ENCODE data around the gene FREM2. TPM values are rescaled to one million over a fixed set of nuclear protein-coding genes. Genes with fewer than 3 reads are reported as not detected.

Gene FREM2
- total RNA-seq, 1 donor from 2014 or later, result 0.54 TPM

DNA sequence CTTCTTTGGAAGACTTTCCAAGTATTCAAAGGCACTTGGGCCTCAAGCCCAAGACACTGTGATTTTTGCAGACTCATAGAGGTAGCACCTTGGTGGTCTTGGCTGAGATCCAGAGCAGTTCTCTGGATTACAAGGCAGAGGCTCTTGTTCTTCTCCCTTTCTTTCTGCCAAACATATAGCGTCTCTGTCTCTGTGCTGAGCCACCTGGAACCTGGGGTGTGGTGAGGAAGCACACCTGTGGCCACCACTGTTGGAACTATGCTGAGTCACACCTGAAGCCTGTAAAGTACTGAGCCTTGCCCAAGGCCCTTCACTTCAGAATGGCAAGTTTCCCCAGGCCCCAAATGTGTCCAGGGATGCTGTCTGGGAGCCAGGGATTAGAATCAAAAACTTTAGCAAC, 127.5 kb downstream of the FREM2 start:
- Mint-ChIP-seq H3K27ac (ENCODE audit: unreplicated experiment) (no peak overlapping the region), H3K9me3 (ENCODE audit: unreplicated experiment) (no peaks in the 10 kb centered on the region), H3K4me1 (ENCODE audit: low read depth, unreplicated experiment) (no peaks in the 10 kb centered on the region), H3K27me3 (ENCODE audit: unreplicated experiment) (no peaks in the 10 kb centered on the region), H3K36me3 (ENCODE audit: unreplicated experiment) (peaks cover 11% of the 10 kb centered on the region), H3K4me3 (ENCODE audit: unreplicated experiment) (no peak overlapping the region)
- no peak for DNase-seq
- TF ChIP-seq, protein P1, sequence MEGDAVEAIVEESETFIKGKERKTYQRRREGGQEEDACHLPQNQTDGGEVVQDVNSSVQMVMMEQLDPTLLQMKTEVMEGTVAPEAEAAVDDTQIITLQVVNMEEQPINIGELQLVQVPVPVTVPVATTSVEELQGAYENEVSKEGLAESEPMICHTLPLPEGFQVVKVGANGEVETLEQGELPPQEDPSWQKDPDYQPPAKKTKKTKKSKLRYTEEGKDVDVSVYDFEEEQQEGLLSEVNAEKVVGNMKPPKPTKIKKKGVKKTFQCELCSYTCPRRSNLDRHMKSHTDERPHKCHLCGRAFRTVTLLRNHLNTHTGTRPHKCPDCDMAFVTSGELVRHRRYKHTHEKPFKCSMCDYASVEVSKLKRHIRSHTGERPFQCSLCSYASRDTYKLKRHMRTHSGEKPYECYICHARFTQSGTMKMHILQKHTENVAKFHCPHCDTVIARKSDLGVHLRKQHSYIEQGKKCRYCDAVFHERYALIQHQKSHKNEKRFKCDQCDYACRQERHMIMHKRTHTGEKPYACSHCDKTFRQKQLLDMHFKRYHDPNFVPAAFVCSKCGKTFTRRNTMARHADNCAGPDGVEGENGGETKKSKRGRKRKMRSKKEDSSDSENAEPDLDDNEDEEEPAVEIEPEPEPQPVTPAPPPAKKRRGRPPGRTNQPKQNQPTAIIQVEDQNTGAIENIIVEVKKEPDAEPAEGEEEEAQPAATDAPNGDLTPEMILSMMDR (IDR thresholded peaks at IDR 0.05; ENCODE audit: partially characterized antibody, unreplicated experiment), result no peak

DNA sequence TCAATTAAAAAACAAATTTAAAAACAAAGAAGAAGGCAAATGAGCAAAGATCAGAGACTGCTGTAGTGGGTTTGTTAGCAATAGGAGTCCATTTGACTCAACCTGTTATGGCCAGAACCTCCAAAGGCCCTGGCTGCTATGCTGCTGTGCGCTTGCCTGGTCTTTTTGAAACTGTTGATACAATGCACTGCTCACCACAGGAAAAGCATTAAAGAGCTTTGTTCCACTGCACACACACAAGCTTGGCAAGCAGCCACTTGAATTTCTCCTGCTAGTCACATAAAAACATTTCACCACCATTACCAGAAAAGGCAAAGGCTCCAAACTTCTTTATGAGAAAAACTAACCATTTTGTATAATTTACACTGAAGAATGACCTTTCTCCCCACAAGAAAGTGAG, 132.2 kb downstream of the FREM2 start:
- TF ChIP-seq, protein P1 (IDR thresholded peaks at IDR 0.05; ENCODE audit: partially characterized antibody, unreplicated experiment), result no peak
- Mint-ChIP-seq H3K36me3 (ENCODE audit: unreplicated experiment) (no peaks in the 10 kb centered on the region), H3K9me3 (ENCODE audit: unreplicated experiment) (no peaks in the 10 kb centered on the region), H3K27ac (ENCODE audit: unreplicated experiment) (no peak overlapping the region), H3K4me1 (ENCODE audit: low read depth, unreplicated experiment) (no peaks in the 10 kb centered on the region), H3K27me3 (ENCODE audit: unreplicated experiment) (no peaks in the 10 kb centered on the region), H3K4me3 (ENCODE audit: unreplicated experiment) (no peak overlapping the region)
- DNase-seq, result no peak

DNA sequence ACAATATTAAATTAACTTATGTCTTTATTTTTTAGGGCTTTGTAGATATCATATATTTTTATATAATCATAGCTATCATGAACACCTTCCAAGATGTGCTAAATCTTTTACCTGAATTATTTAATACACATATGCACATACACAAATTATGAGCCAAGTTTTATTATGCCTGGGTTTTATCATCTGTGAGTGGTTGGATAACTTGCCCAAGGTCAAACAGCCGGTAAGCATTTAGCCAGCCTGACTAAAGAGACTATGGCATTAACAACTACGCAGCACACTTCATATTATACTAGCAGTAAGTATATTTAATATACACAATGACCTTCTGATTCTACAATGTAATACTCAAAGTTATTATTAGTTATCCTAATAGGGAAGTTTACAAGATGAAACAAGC, 132.7 kb downstream of the FREM2 start:
- Mint-ChIP-seq H3K9me3 (ENCODE audit: unreplicated experiment) (no peaks in the 10 kb centered on the region), H3K36me3 (ENCODE audit: unreplicated experiment) (no peaks in the 10 kb centered on the region), H3K4me3 (ENCODE audit: unreplicated experiment) (no peak overlapping the region), H3K4me1 (ENCODE audit: low read depth, unreplicated experiment) (no peaks in the 10 kb centered on the region), H3K27ac (ENCODE audit: unreplicated experiment) (no peak overlapping the region), H3K27me3 (ENCODE audit: unreplicated experiment) (no peaks in the 10 kb centered on the region)
- DNase-seq, result no peak
- TF ChIP-seq, protein P1 (IDR thresholded peaks at IDR 0.05; ENCODE audit: partially characterized antibody, unreplicated experiment), result no peak

DNA sequence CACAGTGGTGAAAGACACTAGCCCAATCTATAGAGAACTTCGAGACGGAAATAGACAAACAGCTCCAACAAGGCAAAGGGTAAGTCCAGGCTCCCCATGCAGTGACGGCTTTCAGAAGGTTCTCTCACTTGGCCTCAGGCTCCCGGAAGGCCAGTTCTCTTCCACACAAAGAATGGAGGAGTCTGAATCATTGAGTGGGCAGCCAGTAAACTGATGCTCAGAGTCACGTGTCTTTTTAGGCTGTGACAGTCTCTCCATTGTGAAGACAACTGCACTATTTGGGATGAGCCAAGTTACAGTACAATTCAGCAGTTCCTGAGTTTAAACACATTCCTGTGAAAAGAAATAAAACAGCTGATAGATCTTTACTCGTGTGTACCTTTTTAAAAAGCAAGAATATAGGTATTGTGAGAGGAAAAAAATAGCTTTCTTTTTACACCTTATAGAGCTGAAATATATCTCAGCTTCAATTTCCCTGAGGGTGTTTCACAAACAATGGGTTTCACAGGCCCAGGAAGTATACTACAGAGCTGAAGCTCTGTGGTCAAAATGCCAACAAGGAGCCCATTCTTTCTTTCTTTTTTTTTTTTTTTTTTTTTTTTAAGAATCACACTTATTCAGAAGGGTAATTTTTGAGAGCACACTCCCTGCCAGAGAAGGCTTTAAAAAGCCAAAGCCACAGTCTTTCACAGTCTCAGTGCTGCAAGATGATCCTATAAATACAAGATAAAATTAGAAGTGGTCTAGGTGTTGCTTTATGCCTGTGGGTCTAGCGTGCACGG, 135.1 kb downstream of the FREM2 start:
- Mint-ChIP-seq H3K4me1 (ENCODE audit: low read depth, unreplicated experiment) (no peaks in the 10 kb centered on the region), H3K9me3 (ENCODE audit: unreplicated experiment) (no peaks in the 10 kb centered on the region), H3K27me3 (ENCODE audit: unreplicated experiment) (no peaks in the 10 kb centered on the region), H3K27ac (ENCODE audit: unreplicated experiment) (no peak overlapping the region), H3K4me3 (ENCODE audit: unreplicated experiment) (no peak overlapping the region), H3K36me3 (ENCODE audit: unreplicated experiment) (no peaks in the 10 kb centered on the region)
- TF ChIP-seq, protein P1 (IDR thresholded peaks at IDR 0.05; ENCODE audit: partially characterized antibody, unreplicated experiment), result no peak
- DNase-seq, result no peak

DNA sequence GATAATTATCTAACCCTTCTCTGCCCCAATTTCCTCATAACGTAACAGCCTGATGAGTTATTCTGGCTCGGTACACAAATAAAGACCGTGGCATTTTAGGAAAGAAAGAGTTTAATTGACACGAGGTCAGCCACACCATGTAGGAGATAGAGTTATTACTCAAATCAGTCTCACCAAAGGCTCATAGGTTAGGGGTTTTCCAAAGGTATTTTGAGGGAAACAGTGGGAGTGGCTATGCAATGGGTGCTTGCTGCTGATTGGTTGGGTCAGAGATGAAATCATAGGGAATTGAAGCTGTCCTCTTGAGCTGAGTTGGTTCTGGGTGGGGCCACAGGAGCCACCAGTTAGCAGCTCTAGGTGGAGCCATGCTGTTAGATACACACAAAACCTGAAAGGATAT, 137.5 kb downstream of the FREM2 start:
- no peak for DNase-seq
- Mint-ChIP-seq H3K27me3 (ENCODE audit: unreplicated experiment) (no peaks in the 10 kb centered on the region), H3K36me3 (ENCODE audit: unreplicated experiment) (no peaks in the 10 kb centered on the region), H3K27ac (ENCODE audit: unreplicated experiment) (no peak overlapping the region), H3K4me3 (ENCODE audit: unreplicated experiment) (no peak overlapping the region), H3K9me3 (ENCODE audit: unreplicated experiment) (no peaks in the 10 kb centered on the region), H3K4me1 (ENCODE audit: low read depth, unreplicated experiment) (no peaks in the 10 kb centered on the region)
- TF ChIP-seq, protein P1 (IDR thresholded peaks at IDR 0.05; ENCODE audit: partially characterized antibody, unreplicated experiment), result no peak
